Epithelial cell of proximal tubule (primary cell): ENCODE results near the gene SLC35F6. TPM values are rescaled to one million over a fixed set of nuclear protein-coding genes. Genes with fewer than 3 reads are reported as not detected.

ENCODE experiments used
- DNase-seq: peaks from one replicate; pipeline ENCODE4 v3.0.0-alpha.2; 2011; ENCODE audit warnings: low read depth
- H3K4me3 ChIP-seq: 2 replicates; pipeline ENCODE4 v1.5.1; 2011; ENCODE audit warnings: low read depth, mild to moderate bottlenecking, low read length
- CTCF ChIP-seq: conservative IDR thresholded peaks from 2 replicates; pipeline ENCODE4 v1.5.1; 2012; ENCODE audit warnings: low read depth, mild to moderate bottlenecking, low read length
- total RNA-seq: library from RNA; depleted of rRNA; stranded (reverse); fragments of >200 nt; gene quantifications from 2 replicates; pipeline ENCODE4 v1.2.3, GENCODE V29; 2015

Gene SLC35F6
- total RNA-seq, 1 donor from 2014 or later = 27.2 TPM

- no peak overlapping the region for H3K4me3 ChIP-seq
- no peak for TF ChIP-seq CTCF
- no peak for DNase-seq
Measured at GRCh38 chr2:26739514-26739913, 24.6 kb upstream of the SLC35F6 start.

GRCh38 chr2:26740346-26740745 is 23.7 kb upstream of the SLC35F6 start:
- no peak overlapping the region for H3K4me3 ChIP-seq
- DNase-seq = no peak
- no peak for TF ChIP-seq CTCF

GRCh38 chr2:26740890-26741302 is 23.2 kb upstream of the SLC35F6 start:
- no peak for TF ChIP-seq CTCF

GRCh38 chr2:26742048-26742770 is 21.9 kb upstream of the SLC35F6 start:
- no peak for DNase-seq
- no peak overlapping the region for H3K4me3 ChIP-seq
- no peak for TF ChIP-seq CTCF

More at GRCh38 chr2:26740890-26741302, 23.2 kb upstream of the SLC35F6 start:
- H3K4me3 ChIP-seq = no peak overlapping the region
- no peak for DNase-seq

- TF ChIP-seq CTCF = no peak
- H3K4me3 ChIP-seq = no peak overlapping the region
- DNase-seq = no peak
Measured at GRCh38 chr2:26743852-26744251, 20.2 kb upstream of the SLC35F6 start.

GRCh38 chr2:26744953-26745352 is 19.1 kb upstream of the SLC35F6 start:
- DNase-seq = no peak
- H3K4me3 ChIP-seq = no peak overlapping the region
- TF ChIP-seq CTCF = no peak
